Peyer's patch (tissue), 4 donors: ENCODE measurements around the gene CHKB. TPM values are rescaled to one million over a fixed set of nuclear protein-coding genes. Genes with fewer than 3 reads are reported as not detected.

Experiments used
- DNase-seq, 3 donors: peaks; one replicate each; pipeline ENCODE4 v3.0.0-alpha.2; 2017 to 2019
- H3K27ac ChIP-seq, 4 donors: fragments of 200-600 bp; sonication (generic); one replicate each; pipeline ENCODE4 v1.5.1; 2016 to 2019
- H3K27me3 ChIP-seq, 2 donors: fragments of 200-600 bp; sonication (generic); one replicate each; pipeline ENCODE4 v1.5.1; 2019
- H3K36me3 ChIP-seq, 3 donors: fragments of 200-600 bp; sonication (generic); one replicate each; pipeline ENCODE4 v1.5.1; 2016 to 2019
- H3K4me1 ChIP-seq, 4 donors: fragments of 200-600 bp; sonication (generic); one replicate each; pipeline ENCODE4 v1.5.1; 2016 to 2019
- H3K4me3 ChIP-seq, 4 donors: fragments of 200-600 bp; sonication (generic); 1 replicate in 3 of 4; 2 replicates in 1 of 4; pipeline ENCODE4 v1.5.1; 2016 to 2019; ENCODE audit warnings: mild to moderate bottlenecking in 1 of 4
- H3K9me3 ChIP-seq, 4 donors: fragments of 200-600 bp; sonication (generic); one replicate each; pipeline ENCODE4 v1.5.1; 2016 to 2019; ENCODE audit warnings: mild to moderate bottlenecking in 1 of 4
- CTCF ChIP-seq, 6 experiments: fragments of 450-650 bp in 4 of 6; fragments of 200-600 bp in 2 of 6; sonication (generic) in 1 of 6; IDR thresholded peaks; one replicate each; pipeline ENCODE4 v1.5.1; 2017 to 2019; ENCODE audit warnings: antibody characterized with exemption in 6 of 6, mild to moderate bottlenecking in 3 of 6, moderate library complexity in 1 of 6
- POLR2A ChIP-seq, 2 donors: fragments of 450-650 bp; IDR thresholded peaks; one replicate each; pipeline ENCODE4 v1.5.1; 2017; ENCODE audit warnings: antibody characterized with exemption in 2 of 2, mild to moderate bottlenecking in 2 of 2, moderate library complexity in 2 of 2
- total RNA-seq, 4 donors: library from RNA; depleted of rRNA; stranded (reverse); fragments of >200 nt; gene quantifications; one replicate each; pipeline ENCODE4 v1.1.0, GENCODE V29; 2016

Gene CHKB
- total RNA-seq, 4 donors from 2014 or later = 111 to 278 (median 156) TPM

- no peaks in the 10 kb centered on the region for H3K9me3 ChIP-seq
- no peak for TF ChIP-seq CTCF (IDR thresholded peaks at IDR 0.05)
- no peak for TF ChIP-seq POLR2A (IDR thresholded peaks at IDR 0.05)
- peaks cover 0 to 41% (median 18%) of the 10 kb centered on the region in 4 donors for H3K4me1 ChIP-seq
- peak overlapping the region; percentile 79 to 99 (median 89) for H3K4me3 ChIP-seq
- peak in 1 of 3 donors; percentile 50 for DNase-seq
- H3K27ac ChIP-seq = peak overlapping the region; percentile 84 to 88 (median 86)
- no peaks in the 10 kb centered on the region for H3K27me3 ChIP-seq
- peaks cover 0 to 6% (median 0%) of the 10 kb centered on the region in 3 donors for H3K36me3 ChIP-seq
Measured at GRCh38 chr22:50626850-50627641, 44.4 kb upstream of the CHKB start.

GRCh38 chr22:50626314-50626849, 43.7 kb upstream of the CHKB start:
- no peaks in the 10 kb centered on the region for H3K27me3 ChIP-seq
- H3K4me1 ChIP-seq = peaks cover 0 to 47% (median 18%) of the 10 kb centered on the region in 4 donors
- TF ChIP-seq CTCF (IDR thresholded peaks at IDR 0.05) (no peak), POLR2A (IDR thresholded peaks at IDR 0.05) (no peak)
- H3K27ac ChIP-seq = no peak overlapping the region
- peak in 1 of 3 donors; percentile 46 for DNase-seq
- peaks cover 0 to 6% (median 0%) of the 10 kb centered on the region in 3 donors for H3K36me3 ChIP-seq
- H3K4me3 ChIP-seq = peak overlapping the region in 1 of 4 donors; percentile 98
- H3K9me3 ChIP-seq = no peaks in the 10 kb centered on the region

- H3K36me3 ChIP-seq = peaks cover 0 to 6% (median 0%) of the 10 kb centered on the region in 3 donors
- DNase-seq = peak in 1 of 3 donors; percentile 49
- H3K4me3 ChIP-seq = no peak overlapping the region
- H3K9me3 ChIP-seq = no peaks in the 10 kb centered on the region
- peaks cover 0 to 54% (median 18%) of the 10 kb centered on the region in 4 donors for H3K4me1 ChIP-seq
- H3K27ac ChIP-seq = no peak overlapping the region
- TF ChIP-seq POLR2A (IDR thresholded peaks at IDR 0.05) (no peak), CTCF (IDR thresholded peaks at IDR 0.05) (no peak)
- H3K27me3 ChIP-seq = no peaks in the 10 kb centered on the region
Measured at GRCh38 chr22:50625568-50626313, 43.1 kb upstream of the CHKB start.

- Histone ChIP-seq H3K27me3 (no peaks in the 10 kb centered on the region), H3K9me3 (no peaks in the 10 kb centered on the region), H3K4me3 (no peak overlapping the region), H3K4me1 (peaks cover 0 to 60% (median 19%) of the 10 kb centered on the region in 4 donors), H3K27ac (peak overlapping the region in 1 of 4 donors; percentile 39), H3K36me3 (peaks cover 0 to 6% (median 0%) of the 10 kb centered on the region in 3 donors)
- peak in 1 of 3 donors; percentile 55 for DNase-seq
- TF ChIP-seq CTCF (IDR thresholded peaks at IDR 0.05) (no peak), POLR2A (IDR thresholded peaks at IDR 0.05) (no peak)
Measured at GRCh38 chr22:50625131-50625567, 42.5 kb upstream of the CHKB start.

GRCh38 chr22:50624347-50625130, 41.9 kb upstream of the CHKB start:
- Histone ChIP-seq H3K4me3 (no peak overlapping the region), H3K27ac (peak overlapping the region in 1 of 4 donors; percentile 39), H3K4me1 (peaks cover 0 to 64% (median 19%) of the 10 kb centered on the region in 4 donors), H3K36me3 (peaks cover 0 to 6% (median 0%) of the 10 kb centered on the region in 3 donors), H3K9me3 (no peaks in the 10 kb centered on the region), H3K27me3 (no peaks in the 10 kb centered on the region)
- DNase-seq = no peak
- TF ChIP-seq POLR2A (IDR thresholded peaks at IDR 0.05) = no peak
- no peak for TF ChIP-seq CTCF (IDR thresholded peaks at IDR 0.05)
